ELR (cell line): ENCODE results near the gene TBPL2.
"Not testable (repeated sequence)": the region's sequence is repeated elsewhere in the genome, so short reads cannot be mapped to it uniquely, and the experiment has no call there.

Experiments
- DNase-seq: peaks from one replicate; pipeline ENCODE4 v3.0.0-alpha.2; 2015; ENCODE audit warnings: low read depth

TBPL2 gene

GRCh38 chr14:55438066-55438683 lies 2.2 kb downstream of the TBPL2 start:
- DNase-seq: peak; percentile 79

- no peak for DNase-seq
Measured at GRCh38 chr14:55436931-55437330, 3.5 kb downstream of the TBPL2 start.

- no peak for DNase-seq
Measured at GRCh38 chr14:55436519-55436918, 3.9 kb downstream of the TBPL2 start.

GRCh38 chr14:55434805-55435174 lies 5.6 kb downstream of the TBPL2 start:
- DNase-seq: no peak

GRCh38 chr14:55433880-55434804 lies 6.3 kb downstream of the TBPL2 start:
- DNase-seq: no peak

GRCh38 chr14:55432628-55433027 lies 7.8 kb downstream of the TBPL2 start:
- no peak for DNase-seq

GRCh38 chr14:55430024-55430690 lies 10.3 kb downstream of the TBPL2 start:
- DNase-seq: peak; percentile 82

- peak; percentile 25 for DNase-seq
Measured at GRCh38 chr14:55427439-55427838, 13.0 kb downstream of the TBPL2 start.

- DNase-seq: no peak
Measured at GRCh38 chr14:55426891-55427290, 13.5 kb downstream of the TBPL2 start.

- DNase-seq: peak; percentile 46
Measured at GRCh38 chr14:55425091-55425490, 15.3 kb downstream of the TBPL2 start.

- DNase-seq: no peak
Measured at GRCh38 chr14:55423969-55424368, 16.4 kb downstream of the TBPL2 start.

- DNase-seq: not testable (repeated sequence)
Measured at GRCh38 chr14:55422338-55422737, 18.1 kb downstream of the TBPL2 start.

- no peak for DNase-seq
Measured at GRCh38 chr14:55419663-55420062, 20.8 kb downstream of the TBPL2 start.

- peak; percentile 33 for DNase-seq
Measured at GRCh38 chr14:55418411-55418810, 22.0 kb downstream of the TBPL2 start.

GRCh38 chr14:55417955-55418354 lies 22.5 kb downstream of the TBPL2 start:
- no peak for DNase-seq

GRCh38 chr14:55416866-55417265 lies 23.6 kb downstream of the TBPL2 start:
- DNase-seq: peak; percentile 45

- no peak for DNase-seq
Measured at GRCh38 chr14:55414551-55414950, 25.9 kb downstream of the TBPL2 start.

GRCh38 chr14:55412676-55413075 lies 27.7 kb downstream of the TBPL2 start:
- DNase-seq: no peak

- peak; percentile 91 for DNase-seq
Measured at GRCh38 chr14:55411426-55412389, 28.7 kb downstream of the TBPL2 start, which contains the start of gene ATG14. Gene ATG14 (minus strand): TSS chr14:55411830. CDS start chr14:55411822, 8 bp downstream.

- no peak for DNase-seq
Measured at GRCh38 chr14:55410876-55411275, 29.5 kb downstream of the TBPL2 start.

- DNase-seq: no peak
Measured at GRCh38 chr14:55404173-55404854, 36.1 kb downstream of the TBPL2 start.
